Endothelial cell of umbilical vein (primary cell): ENCODE results near the gene NFILZ.
"Not testable (repeated sequence)": the region's sequence is repeated elsewhere in the genome, so short reads cannot be mapped to it uniquely, and the experiment has no call there.

Source experiments
- EZH2 ChIP-seq: IDR thresholded peaks from 2 replicates; pipeline ENCODE4 v1.6.1; 2012; ENCODE audit warnings: borderline replicate concordance, low read depth, mild to moderate bottlenecking, moderate library complexity, low read length, inconsistent platforms; ENCODE audit not compliant: severe bottlenecking
- FOS ChIP-seq: IDR thresholded peaks from 2 replicates; pipeline ENCODE4 v1.6.1; 2011; ENCODE audit warnings: mild to moderate bottlenecking, low read length, moderate library complexity, borderline replicate concordance; ENCODE audit not compliant: insufficient read depth
- MAX ChIP-seq: IDR thresholded peaks from 2 replicates; pipeline ENCODE4 v1.6.1; 2011; ENCODE audit not compliant: insufficient read depth, insufficient read length
- MYC ChIP-seq: IDR thresholded peaks from one replicate; pipeline ENCODE4 v1.6.1; 2011; ENCODE audit warnings: mild to moderate bottlenecking, low read depth, low read length
- POLR2A ChIP-seq: IDR thresholded peaks from 2 replicates; pipeline ENCODE4 v1.6.1; 2012; ENCODE audit warnings: low read depth, mild to moderate bottlenecking, control low read depth, low read length
- POLR2AphosphoS5 ChIP-seq: IDR thresholded peaks from 2 replicates; pipeline ENCODE4 v1.6.1; 2012; ENCODE audit warnings: low read depth, mild to moderate bottlenecking, control low read depth, low read length, moderate library complexity; ENCODE audit not compliant: insufficient read depth
- TF ChIP-seq, protein P1 (sequence below), 2 donors: IDR thresholded peaks; 1 replicate in 1 of 2; 2 replicates in 1 of 2; pipeline ENCODE4 v1.5.1; 2011; ENCODE audit warnings: low read length in 2 of 2, mild to moderate bottlenecking in 2 of 2, moderate library complexity in 2 of 2, control low read depth in 1 of 2, inconsistent platforms in 1 of 2, low read depth in 1 of 2; ENCODE audit not compliant: insufficient read depth in 1 of 2; ENCODE audit errors: extremely low read depth in 1 of 2

GRCh38 chr19:8617325-8617724 is 13.1 kb upstream of the NFILZ start:
- TF ChIP-seq, protein P1, sequence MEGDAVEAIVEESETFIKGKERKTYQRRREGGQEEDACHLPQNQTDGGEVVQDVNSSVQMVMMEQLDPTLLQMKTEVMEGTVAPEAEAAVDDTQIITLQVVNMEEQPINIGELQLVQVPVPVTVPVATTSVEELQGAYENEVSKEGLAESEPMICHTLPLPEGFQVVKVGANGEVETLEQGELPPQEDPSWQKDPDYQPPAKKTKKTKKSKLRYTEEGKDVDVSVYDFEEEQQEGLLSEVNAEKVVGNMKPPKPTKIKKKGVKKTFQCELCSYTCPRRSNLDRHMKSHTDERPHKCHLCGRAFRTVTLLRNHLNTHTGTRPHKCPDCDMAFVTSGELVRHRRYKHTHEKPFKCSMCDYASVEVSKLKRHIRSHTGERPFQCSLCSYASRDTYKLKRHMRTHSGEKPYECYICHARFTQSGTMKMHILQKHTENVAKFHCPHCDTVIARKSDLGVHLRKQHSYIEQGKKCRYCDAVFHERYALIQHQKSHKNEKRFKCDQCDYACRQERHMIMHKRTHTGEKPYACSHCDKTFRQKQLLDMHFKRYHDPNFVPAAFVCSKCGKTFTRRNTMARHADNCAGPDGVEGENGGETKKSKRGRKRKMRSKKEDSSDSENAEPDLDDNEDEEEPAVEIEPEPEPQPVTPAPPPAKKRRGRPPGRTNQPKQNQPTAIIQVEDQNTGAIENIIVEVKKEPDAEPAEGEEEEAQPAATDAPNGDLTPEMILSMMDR (IDR thresholded peaks at IDR 0.05; ENCODE audit: extremely low read depth in 1 of 2, insufficient read depth in 1 of 2, low read depth in 1 of 2, low read length in 2 of 2) = not testable (repeated sequence)
- TF ChIP-seq POLR2AphosphoS5, POLR2A, FOS, EZH2, MAX, MYC: not testable (repeated sequence)
